Left ventricle myocardium inferior (tissue), 1 donor: ENCODE results near the gene THADA. TPM values are rescaled to one million over a fixed set of nuclear protein-coding genes. Genes with fewer than 3 reads are reported as not detected.
"Not testable (repeated sequence)": the region's sequence is repeated elsewhere in the genome, so short reads cannot be mapped to it uniquely, and the experiment has no call there.

Source experiments
- DNase-seq: peaks from one replicate; pipeline ENCODE4 v3.0.0-alpha.2; 2020
- H3K27ac ChIP-seq: fragments of 200-600 bp; replicated peaks from 2 replicates; pipeline ENCODE4 v1.8.0; 2021
- H3K27me3 ChIP-seq: fragments of 200-600 bp; 2 replicates; pipeline ENCODE4 v1.8.0; 2021; ENCODE audit warnings: low read depth
- H3K36me3 ChIP-seq: fragments of 200-600 bp; 2 replicates; pipeline ENCODE4 v1.8.0; 2021
- H3K4me1 ChIP-seq: fragments of 200-600 bp; 2 replicates; pipeline ENCODE4 v1.8.0; 2021
- H3K4me3 ChIP-seq: fragments of 200-600 bp; 2 replicates; pipeline ENCODE4 v1.8.0; 2021; ENCODE audit warnings: mild to moderate bottlenecking, moderate library complexity
- H3K9me3 ChIP-seq: fragments of 200-600 bp; replicated peaks from 2 replicates; pipeline ENCODE4 v1.8.0; 2021
- CTCF ChIP-seq: fragments of 200-600 bp; IDR thresholded peaks from 2 replicates; pipeline ENCODE4 v1.8.0; 2021; ENCODE audit warnings: antibody characterized with exemption, mild to moderate bottlenecking, borderline replicate concordance
- intact Hi-C: fragments of 100-400 bp; cut with micrococcal nuclease; formaldehyde crosslinking; loops from one replicate; pipeline ENCODE4 v1.11.0; 2022
- total RNA-seq: library from RNA; stranded (reverse); fragmentation: NEBNext Ultra II Directional; extraction: Animal tissue kit (Norgen Biotek cat#: 25700); gene quantifications from one replicate; pipeline ENCODE4 v1.2.1, GENCODE V29; 2021
- donor health status: DM: no; HTN: yes; CAD: no; lungs with severe emphysema.

The THADA gene
- total RNA-seq, 1 donor from 2014 or later, result 15.4 TPM

GRCh38 chr2:43284967-43285366 lies 310.9 kb downstream of the THADA start:
- Histone ChIP-seq H3K27me3 (no peaks in the 10 kb centered on the region), H3K4me1 (no peaks in the 10 kb centered on the region), H3K4me3 (no peak overlapping the region), H3K36me3 (peaks cover 87% of the 10 kb centered on the region), H3K27ac (no peak overlapping the region), H3K9me3 (peaks cover 15% of the 10 kb centered on the region)
- intact Hi-C loops, result no loop called here
- TF ChIP-seq CTCF, result no peak
- no peak for DNase-seq

GRCh38 chr2:43284347-43284746 lies 311.5 kb downstream of the THADA start:
- H3K27me3 ChIP-seq, H3K4me3 ChIP-seq, H3K4me1 ChIP-seq, intact Hi-C loops, DNase-seq, H3K27ac ChIP-seq: not testable (repeated sequence)
- H3K9me3 ChIP-seq, result peaks cover 15% of the 10 kb centered on the region
- peaks cover 91% of the 10 kb centered on the region for H3K36me3 ChIP-seq

- peaks cover 15% of the 10 kb centered on the region for H3K4me1 ChIP-seq
- no peak overlapping the region for H3K4me3 ChIP-seq
- no peak for TF ChIP-seq CTCF
- peaks cover 59% of the 10 kb centered on the region for H3K36me3 ChIP-seq
- intact Hi-C loops, result no loop called here
- no peak overlapping the region for H3K27ac ChIP-seq
- peaks cover 15% of the 10 kb centered on the region for H3K9me3 ChIP-seq
- H3K27me3 ChIP-seq, result no peaks in the 10 kb centered on the region
- DNase-seq, result no peak
Observed at GRCh38 chr2:43280994-43281393, 314.8 kb downstream of the THADA start.

GRCh38 chr2:43279317-43279840 lies 316.5 kb downstream of the THADA start:
- intact Hi-C loops, result no loop called here
- no peak overlapping the region for H3K27ac ChIP-seq
- H3K4me1 ChIP-seq, result peaks cover 21% of the 10 kb centered on the region
- no peaks in the 10 kb centered on the region for H3K27me3 ChIP-seq
- H3K4me3 ChIP-seq, result no peak overlapping the region
- peaks cover 43% of the 10 kb centered on the region for H3K36me3 ChIP-seq
- no peak for DNase-seq
- H3K9me3 ChIP-seq, result peaks cover 7% of the 10 kb centered on the region
- TF ChIP-seq CTCF, result no peak

GRCh38 chr2:43278564-43279220 lies 317.1 kb downstream of the THADA start:
- DNase-seq, result no peak

More at GRCh38 chr2:43278564-43279220, 317.1 kb downstream of the THADA start:
- intact Hi-C loops, result no loop called here
- TF ChIP-seq CTCF, result no peak
- H3K4me3 ChIP-seq, result no peak overlapping the region
- H3K4me1 ChIP-seq, result peaks cover 24% of the 10 kb centered on the region
- H3K27me3 ChIP-seq, result no peaks in the 10 kb centered on the region
- H3K36me3 ChIP-seq, result peaks cover 36% of the 10 kb centered on the region
- peaks cover under 1% of the 10 kb centered on the region for H3K9me3 ChIP-seq
- no peak overlapping the region for H3K27ac ChIP-seq
